A549 (cell line): Measurements from ENCODE around the gene BBS9.

Experiments
- CTCF ChIP-seq: fragments of >200 bp; sonication (Bioruptor Twin); formaldehyde crosslinking; IDR thresholded peaks from 3 replicates; pipeline ENCODE4 v1.5.1; 2016
- HES2 ChIP-seq: fragments of >200 bp; sonication (Bioruptor Twin); formaldehyde crosslinking; IDR thresholded peaks from 2 replicates; pipeline ENCODE4 v1.6.1; 2016
- KDM5A ChIP-seq: fragments of 200-600 bp; sonication (generic); IDR thresholded peaks from 2 replicates; pipeline ENCODE4 v1.6.1; 2016; ENCODE audit warnings: antibody characterized with exemption, mild to moderate bottlenecking
- RCOR1 ChIP-seq: fragments of 150-350 bp; IDR thresholded peaks from 2 replicates; pipeline ENCODE4 v1.6.1; 2014; ENCODE audit warnings: antibody characterized with exemption, low read length, low read depth
- REST ChIP-seq: fragments of 200-600 bp; sonication (generic); IDR thresholded peaks from 2 replicates; pipeline ENCODE4 v1.6.1; 2016; ENCODE audit warnings: antibody characterized with exemption, mild to moderate bottlenecking, moderate library complexity

- TF ChIP-seq REST, result no peak
- TF ChIP-seq HES2, result no peak
- TF ChIP-seq CTCF, result no peak
- TF ChIP-seq RCOR1, result no peak
- TF ChIP-seq KDM5A, result no peak
These were observed 177.8 kb downstream of the BBS9 start for GRCh38 chr7:33307205-33307604.
